Right kidney (tissue), 1 donor: ENCODE data around the gene TIMM13.

Experiments
- DNase-seq: peaks from one replicate; pipeline ENCODE4 v3.0.0-alpha.2; 2016

The TIMM13 gene

GRCh38 chr19:2382530-2383222 lies 44.7 kb downstream of the TIMM13 start:
- DNase-seq: no peak

DNA sequence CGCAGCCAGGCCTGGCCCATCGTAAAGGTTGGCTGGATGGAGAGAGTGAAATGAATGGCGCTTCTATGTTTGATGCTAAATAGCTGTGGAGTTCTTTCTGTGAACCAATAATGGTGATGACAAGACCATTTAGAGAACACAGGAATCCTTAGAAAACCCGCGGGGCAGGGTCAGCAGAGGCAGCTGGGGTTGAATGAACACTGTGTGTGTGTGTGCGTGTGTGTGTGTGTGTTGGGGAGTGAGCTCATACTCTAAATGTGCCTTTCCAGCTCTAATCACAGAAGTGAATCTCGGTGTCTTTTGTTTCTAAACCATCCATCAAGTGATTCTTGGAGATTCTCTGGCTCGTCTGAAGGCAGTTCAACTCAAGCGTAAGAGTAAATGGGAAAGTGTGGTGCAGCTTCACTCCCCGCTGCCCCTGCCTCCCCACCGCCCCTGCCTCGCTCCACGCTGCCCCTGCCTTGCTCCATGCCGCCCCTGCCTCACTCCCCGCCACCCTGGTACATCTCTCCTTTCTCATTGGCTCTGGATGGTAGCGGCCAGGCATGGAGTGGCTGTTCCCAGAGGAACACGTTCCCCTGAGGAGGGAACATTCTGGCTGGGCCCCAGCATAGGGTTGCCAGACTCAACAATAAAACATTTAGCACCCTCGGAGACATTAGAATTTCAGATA lies 46.1 kb downstream of the TIMM13 start:
- DNase-seq: no peak

DNA sequence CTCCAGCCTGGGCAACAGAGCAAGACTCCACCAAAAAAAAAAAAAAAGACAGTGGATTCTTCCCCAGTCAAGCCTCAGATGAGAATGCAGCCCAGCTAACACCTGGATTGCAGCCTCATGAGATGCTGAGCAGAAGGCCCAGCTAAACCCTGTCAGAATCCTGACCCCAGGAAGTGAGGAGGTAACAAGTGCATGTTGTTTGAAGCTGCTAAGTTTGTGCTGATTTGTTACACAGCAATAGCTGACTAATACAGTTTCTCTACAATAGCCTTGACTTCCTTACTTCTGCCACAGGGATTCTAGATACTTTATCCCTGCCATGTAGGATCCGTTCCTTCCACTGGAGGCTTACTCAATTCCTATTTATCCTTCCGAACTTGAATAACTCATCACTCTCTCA lies 46.8 kb downstream of the TIMM13 start:
- no peak for DNase-seq

GRCh38 chr19:2376784-2377519 lies 50.4 kb downstream of the TIMM13 start:
- DNase-seq: no peak
